ENCODE measurements around the gene TINAG. TPM values are rescaled to one million over a fixed set of nuclear protein-coding genes. Genes with fewer than 3 reads are reported as not detected.

The TINAG gene
- total RNA-seq, 1 experiment from 2014 or later, result not detected

DNA sequence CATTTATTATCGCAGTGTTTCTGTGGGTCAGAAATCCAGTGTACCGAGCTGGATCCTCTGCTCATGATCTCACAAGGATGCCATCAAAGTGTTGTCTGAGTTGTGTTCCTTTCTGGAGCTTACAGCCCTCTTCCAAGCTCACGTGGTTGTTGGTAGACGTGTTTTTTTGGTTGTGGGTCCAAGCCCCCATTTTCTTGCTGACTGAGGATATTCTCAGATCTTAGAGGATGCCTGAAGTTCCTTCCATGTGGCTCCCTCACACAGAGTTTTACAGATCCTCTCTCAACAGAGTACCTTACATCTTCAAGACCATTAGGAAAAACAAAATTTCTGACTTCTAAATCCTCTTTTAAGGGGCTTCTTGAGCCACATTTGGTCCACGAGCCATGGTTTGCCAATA, 78.1 kb downstream of the TINAG start:
- Histone ChIP-seq H3K27ac (ENCODE audit: low read depth, low read length) (no peak overlapping the region), H3K36me3 (ENCODE audit: control insufficient read depth in 1 of 2, insufficient read depth in 2 of 2, low read length in 2 of 2) (no peaks in the 10 kb centered on the region), H4K20me1 (ENCODE audit: insufficient read depth) (no peaks in the 10 kb centered on the region), H3K27me3 (ENCODE audit: insufficient read depth, low read length) (no peaks in the 10 kb centered on the region), H3K4me2 (ENCODE audit: low read length) (no peak overlapping the region), H3K9me2 (ENCODE audit: insufficient read depth) (no peaks in the 10 kb centered on the region), H3K79me2 (ENCODE audit: insufficient read depth, low read length) (no peaks in the 10 kb centered on the region), H2AFZ (ENCODE audit: low read depth, low read length, poor library complexity, severe bottlenecking) (no peak overlapping the region), H3K9ac (ENCODE audit: low read length) (no peak overlapping the region), H3K4me1 (ENCODE audit: control insufficient read depth in 1 of 2, insufficient read depth in 2 of 2, low read length in 2 of 2) (no peaks in the 10 kb centered on the region), H3K4me3 (replicated peaks in 1 of 2; ENCODE audit: low read depth in 1 of 2, low read length in 2 of 2) (no peak overlapping the region), H3K9me3 (ENCODE audit: control insufficient read depth in 1 of 2, insufficient read depth in 1 of 2, low read depth in 1 of 2, low read length in 2 of 2) (no peaks in the 10 kb centered on the region; a peak in 1 of 4 replicates)
- TF ChIP-seq ZFX (IDR thresholded peaks at IDR 0.05), result no peak
- no peak for TF ChIP-seq REST (IDR thresholded peaks at IDR 0.05; ENCODE audit: low read depth)
- TF ChIP-seq EZH2phosphoT487 (IDR thresholded peaks at IDR 0.05; ENCODE audit: borderline replicate concordance), result no peak
- no peak for TF ChIP-seq YY1 (IDR thresholded peaks at IDR 0.05; ENCODE audit: extremely low read depth, insufficient replicate concordance, low read depth, low read length)
- TF ChIP-seq POLR2A (IDR thresholded peaks at IDR 0.05; ENCODE audit: borderline replicate concordance, extremely low read depth, insufficient read depth, insufficient read length), result no peak
- TF ChIP-seq ZNF274 (IDR thresholded peaks at IDR 0.05; ENCODE audit: low read depth, low read length), result no peak
- no peak for TF ChIP-seq RAD21 (IDR thresholded peaks at IDR 0.05; ENCODE audit: low read depth)
- TF ChIP-seq FOSL1 (IDR thresholded peaks at IDR 0.05; ENCODE audit: low read depth), result no peak
- TF ChIP-seq POLR2AphosphoS5 (IDR thresholded peaks at IDR 0.05; ENCODE audit: low read depth, low read length), result no peak
- TF ChIP-seq SIN3A (IDR thresholded peaks at IDR 0.05; ENCODE audit: low read depth), result no peak
- TF ChIP-seq ZBTB33 (IDR thresholded peaks at IDR 0.05; ENCODE audit: extremely low read depth, insufficient replicate concordance, low read length), result no peak
- no peak for TF ChIP-seq ELF1 (IDR thresholded peaks at IDR 0.05; ENCODE audit: borderline replicate concordance, low read depth)
- no peak for TF ChIP-seq SP1 (IDR thresholded peaks at IDR 0.05; ENCODE audit: low read depth)
- RAD21 ChIA-PET (ENCODE audit: low non-redundant PET in 1 of 2, low total read pairs in 2 of 2, uncharacterized antibody in 2 of 2, unreplicated experiment in 2 of 2), result no interaction called here
- ATAC-seq (no peak), DNase-seq (ENCODE audit: low read depth, low spot score) (no peak)
- no TSS peak for BruUV-seq (replicated peaks)
- CTCF ChIA-PET, result no interaction called here
- POLR2A ChIA-PET, result no interaction called here
- intact Hi-C loops (cut with micrococcal nuclease), result no loop called here

All from HCT116 (cell line).